HUES6 (cell line): ENCODE measurements around the gene DTX3L.

Experiments used
- H3K27ac ChIP-seq: 2 replicates; pipeline ENCODE4 v1.7.0; 2013; ENCODE audit warnings: low read depth, mild to moderate bottlenecking, low read length, inconsistent platforms
- H3K27me3 ChIP-seq: 2 replicates; pipeline ENCODE4 v1.6.1; 2013; ENCODE audit warnings: low read length; ENCODE audit not compliant: control insufficient read depth, insufficient read depth
- H3K36me3 ChIP-seq: 2 replicates; pipeline ENCODE4 v1.6.1; 2013; ENCODE audit warnings: low read length; ENCODE audit not compliant: control insufficient read depth, insufficient read depth
- H3K4me1 ChIP-seq: 2 replicates; pipeline ENCODE4 v1.6.1; 2013; ENCODE audit warnings: low read length; ENCODE audit not compliant: control insufficient read depth, insufficient read depth
- H3K4me3 ChIP-seq: 2 replicates; pipeline ENCODE4 v1.5.1; 2013; ENCODE audit warnings: low read depth, low read length
- H3K9ac ChIP-seq: one replicate; pipeline ENCODE4 v1.6.1; 2013; ENCODE audit warnings: mild to moderate bottlenecking, low read length
- H3K9me3 ChIP-seq: 2 replicates; pipeline ENCODE4 v1.6.1; 2013; ENCODE audit warnings: low read depth, low read length; ENCODE audit not compliant: control insufficient read depth, insufficient read depth

Gene DTX3L

GRCh38 chr3:122606330-122606729, 42.2 kb downstream of the DTX3L start:
- no peak overlapping the region for H3K4me3 ChIP-seq
- no peak overlapping the region for H3K27ac ChIP-seq
- H3K36me3 ChIP-seq, result no peaks in the 10 kb centered on the region
- H3K4me1 ChIP-seq, result no peaks in the 10 kb centered on the region
- H3K27me3 ChIP-seq, result no peaks in the 10 kb centered on the region
- H3K9me3 ChIP-seq, result no peaks in the 10 kb centered on the region
- H3K9ac ChIP-seq, result no peak overlapping the region

GRCh38 chr3:122608916-122609315, 44.8 kb downstream of the DTX3L start:
- H3K36me3 ChIP-seq, result no peaks in the 10 kb centered on the region
- H3K9ac ChIP-seq, result no peak overlapping the region
- no peaks in the 10 kb centered on the region for H3K4me1 ChIP-seq

GRCh38 chr3:122609798-122610559, 45.8 kb downstream of the DTX3L start:
- Histone ChIP-seq H3K4me3 (no peak overlapping the region), H3K9ac (no peak overlapping the region), H3K4me1 (peaks cover under 1% of the 10 kb centered on the region; the same call in 1 of the 2 replicates), H3K27ac (no peak overlapping the region), H3K27me3 (no peaks in the 10 kb centered on the region), H3K36me3 (no peaks in the 10 kb centered on the region), H3K9me3 (no peaks in the 10 kb centered on the region)

More at GRCh38 chr3:122608916-122609315, 44.8 kb downstream of the DTX3L start:
- Histone ChIP-seq H3K9me3 (no peaks in the 10 kb centered on the region), H3K27me3 (no peaks in the 10 kb centered on the region), H3K4me3 (no peak overlapping the region), H3K27ac (no peak overlapping the region)

GRCh38 chr3:122612696-122613095, 48.6 kb downstream of the DTX3L start:
- Histone ChIP-seq H3K4me1 (peaks cover 11% of the 10 kb centered on the region), H3K9ac (no peak overlapping the region), H3K9me3 (no peaks in the 10 kb centered on the region), H3K36me3 (no peaks in the 10 kb centered on the region), H3K4me3 (no peak overlapping the region), H3K27me3 (no peaks in the 10 kb centered on the region), H3K27ac (no peak overlapping the region)

GRCh38 chr3:122615303-122615702, 51.2 kb downstream of the DTX3L start:
- no peaks in the 10 kb centered on the region for H3K27me3 ChIP-seq
- no peaks in the 10 kb centered on the region for H3K9me3 ChIP-seq
- no peak overlapping the region for H3K4me3 ChIP-seq
- no peak overlapping the region for H3K9ac ChIP-seq
- H3K4me1 ChIP-seq, result peaks cover 11% of the 10 kb centered on the region
- no peaks in the 10 kb centered on the region for H3K36me3 ChIP-seq
- H3K27ac ChIP-seq, result no peak overlapping the region

- H3K36me3 ChIP-seq, result no peaks in the 10 kb centered on the region
- H3K27me3 ChIP-seq, result no peaks in the 10 kb centered on the region
- H3K4me3 ChIP-seq, result no peak overlapping the region
- H3K27ac ChIP-seq, result no peak overlapping the region
- H3K9ac ChIP-seq, result no peak overlapping the region
- H3K4me1 ChIP-seq, result peaks cover 11% of the 10 kb centered on the region
- no peaks in the 10 kb centered on the region for H3K9me3 ChIP-seq
These were observed 54.5 kb downstream of the DTX3L start for GRCh38 chr3:122618614-122619013.

GRCh38 chr3:122619040-122619439, 54.9 kb downstream of the DTX3L start:
- Histone ChIP-seq H3K27me3 (no peaks in the 10 kb centered on the region), H3K4me1 (peaks cover 11% of the 10 kb centered on the region), H3K4me3 (no peak overlapping the region)

GRCh38 chr3:122620399-122620798, 56.3 kb downstream of the DTX3L start:
- no peaks in the 10 kb centered on the region for H3K36me3 ChIP-seq
- H3K9ac ChIP-seq, result no peak overlapping the region
- H3K27me3 ChIP-seq, result no peaks in the 10 kb centered on the region
- no peak overlapping the region for H3K4me3 ChIP-seq
- H3K9me3 ChIP-seq, result no peaks in the 10 kb centered on the region
- peaks cover 6% of the 10 kb centered on the region for H3K4me1 ChIP-seq
- no peak overlapping the region for H3K27ac ChIP-seq

More at GRCh38 chr3:122619040-122619439, 54.9 kb downstream of the DTX3L start:
- Histone ChIP-seq H3K27ac (no peak overlapping the region), H3K9ac (no peak overlapping the region), H3K9me3 (no peaks in the 10 kb centered on the region), H3K36me3 (no peaks in the 10 kb centered on the region)

GRCh38 chr3:122621112-122621511, 57.0 kb downstream of the DTX3L start:
- Histone ChIP-seq H3K4me1 (no peaks in the 10 kb centered on the region), H3K36me3 (no peaks in the 10 kb centered on the region), H3K27me3 (no peaks in the 10 kb centered on the region), H3K4me3 (no peak overlapping the region), H3K27ac (no peak overlapping the region), H3K9me3 (no peaks in the 10 kb centered on the region), H3K9ac (no peak overlapping the region)

- H3K4me1 ChIP-seq, result no peaks in the 10 kb centered on the region
- no peaks in the 10 kb centered on the region for H3K27me3 ChIP-seq
- no peak overlapping the region for H3K9ac ChIP-seq
- H3K27ac ChIP-seq, result no peak overlapping the region
- H3K4me3 ChIP-seq, result no peak overlapping the region
- no peaks in the 10 kb centered on the region for H3K36me3 ChIP-seq
- H3K9me3 ChIP-seq, result no peaks in the 10 kb centered on the region
These were observed 59.1 kb downstream of the DTX3L start for GRCh38 chr3:122623031-122623829.
